ENCODE measurements around the gene PLA2G2F. TPM values are rescaled to one million over a fixed set of nuclear protein-coding genes. Genes with fewer than 3 reads are reported as not detected.

The PLA2G2F gene, protein sequence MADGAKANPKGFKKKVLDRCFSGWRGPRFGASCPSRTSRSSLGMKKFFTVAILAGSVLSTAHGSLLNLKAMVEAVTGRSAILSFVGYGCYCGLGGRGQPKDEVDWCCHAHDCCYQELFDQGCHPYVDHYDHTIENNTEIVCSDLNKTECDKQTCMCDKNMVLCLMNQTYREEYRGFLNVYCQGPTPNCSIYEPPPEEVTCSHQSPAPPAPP
- total RNA-seq: not detected in 2 replicates

DNA sequence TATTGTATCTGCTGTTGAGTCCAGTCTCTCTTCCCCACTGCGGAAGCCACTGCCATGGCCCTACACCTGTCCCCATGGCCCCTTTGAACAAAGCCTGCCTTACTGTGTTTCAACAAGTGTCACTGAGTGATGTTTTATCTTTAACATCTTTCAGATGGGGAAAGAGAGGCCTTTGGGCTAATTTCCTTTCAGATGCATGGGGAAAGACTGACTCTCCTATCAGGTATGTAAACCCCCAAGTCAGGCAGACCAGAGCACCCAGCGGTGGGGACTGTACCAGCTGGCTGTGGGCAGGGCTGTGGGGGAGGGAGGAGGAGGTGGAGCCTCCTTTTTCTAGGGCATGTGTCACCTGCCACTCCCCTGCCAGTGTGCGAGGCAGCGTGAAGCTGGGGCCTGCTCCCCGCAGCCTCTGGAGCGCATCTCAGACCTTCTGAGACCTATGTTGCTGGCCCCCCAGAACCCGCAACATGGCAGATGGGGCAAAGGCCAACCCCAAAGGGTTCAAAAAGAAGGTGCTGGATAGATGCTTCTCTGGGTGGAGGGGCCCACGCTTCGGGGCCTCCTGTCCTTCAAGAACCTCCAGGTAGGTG lies at the start of gene PLA2G2F:
Gene PLA2G2F (plus strand): TSS at position 363 of the 590 bp plus-strand sequence. CDS start 105 bp downstream, at position 468.

DNA sequence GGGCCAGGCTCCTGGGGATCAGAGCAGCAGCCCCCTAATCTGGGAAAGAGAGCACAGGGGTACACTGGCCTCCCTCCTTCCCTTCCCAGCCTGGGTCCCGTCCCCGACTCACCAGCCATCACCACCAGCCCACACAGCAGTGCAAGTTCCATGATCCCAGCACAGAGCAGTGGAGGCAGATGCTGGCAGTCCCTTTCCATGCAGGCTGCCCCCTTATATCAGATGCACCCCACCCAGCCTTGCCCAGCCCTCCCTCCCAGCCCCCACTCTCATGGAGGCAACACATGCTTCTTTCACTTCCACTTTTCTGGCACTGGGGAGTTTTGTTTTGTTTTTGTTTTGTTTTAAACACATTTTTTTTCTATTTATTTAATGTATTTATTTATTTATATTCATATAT lies 19.8 kb upstream of the PLA2G2F start, which contains the start of gene PLA2G2D:
Gene PLA2G2D (minus strand): TSS at position 190 of the 400 bp plus-strand sequence. CDS start 38 bp downstream, at position 152.

DNA sequence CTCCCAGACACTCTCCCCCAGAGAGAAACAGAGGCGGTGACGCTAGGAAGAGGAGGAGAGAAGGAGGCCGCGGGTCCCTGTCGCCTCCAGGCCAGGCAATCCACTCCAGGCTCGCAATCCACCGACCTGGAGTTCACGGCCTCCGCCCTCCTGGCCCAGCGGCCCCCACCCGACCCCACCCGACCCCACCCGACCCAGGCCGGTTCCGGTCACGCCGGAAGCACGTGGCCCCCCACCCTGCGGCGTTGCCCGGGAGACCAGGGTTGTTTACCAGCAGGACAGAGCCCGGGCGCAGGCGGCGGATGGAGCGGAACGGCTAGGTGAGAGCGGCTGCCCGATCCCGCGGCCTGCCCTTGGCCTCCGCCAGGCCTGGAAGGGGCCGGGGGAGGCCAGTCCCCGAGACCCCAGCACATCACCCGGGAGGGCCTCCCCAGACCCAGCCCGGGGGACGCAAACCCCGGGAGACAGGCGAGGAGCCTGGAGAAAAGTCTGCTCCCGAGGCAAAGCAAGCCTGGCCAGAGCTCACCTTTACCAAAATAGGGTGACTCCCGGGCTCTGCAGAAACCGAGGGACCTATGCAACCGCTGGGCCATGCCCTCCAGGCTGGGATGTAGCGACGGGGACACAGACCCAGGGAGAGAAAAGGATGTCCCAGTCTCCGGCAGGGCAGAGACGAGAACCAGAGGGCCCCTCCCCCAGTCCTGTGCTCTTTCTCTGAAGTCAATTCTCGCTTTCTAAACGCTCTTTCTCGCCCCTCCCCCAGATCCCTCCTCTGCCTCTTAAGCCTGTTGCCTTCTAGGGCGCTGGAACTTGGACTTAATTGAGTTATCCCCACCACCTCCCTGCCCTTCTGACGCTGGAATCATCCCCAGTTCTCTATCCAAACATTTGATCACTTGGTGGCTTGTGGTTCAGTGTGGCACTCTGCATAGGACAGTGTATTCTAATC lies 47.0 kb downstream of the PLA2G2F start, which contains the start of the genes PLA2G2C and UBXN10:
Gene PLA2G2C (minus strand): TSS at position 685 of the 949 bp plus-strand sequence. CDS start 9,155 bp downstream, outside the sequence.
Gene UBXN10 (plus strand): TSS at position 263 of the 949 bp plus-strand sequence. CDS start 4,466 bp downstream, outside the sequence.

Other genes starting within 250 kb of the PLA2G2F start
- not detected in 2 replicates for gene PLA2G2E, start 215.7 kb upstream of the PLA2G2F start, total RNA-seq
- not detected in 2 replicates for gene PLA2G2A, start 159.7 kb upstream of the PLA2G2F start, total RNA-seq
- gene PLA2G5, start 69.1 kb upstream of the PLA2G2F start, total RNA-seq: not detected in 2 replicates
- gene PLA2G2D, start 19.8 kb upstream of the PLA2G2F start, total RNA-seq: not detected in 2 replicates
- not detected in 2 replicates for gene UBXN10, start 46.8 kb downstream of the PLA2G2F start, total RNA-seq
- gene PLA2G2C, start 47.2 kb downstream of the PLA2G2F start, total RNA-seq: not detected in 2 replicates
- not detected in 2 replicates for gene VWA5B1, start 151.6 kb downstream of the PLA2G2F start, total RNA-seq